Esophagus squamous epithelium (tissue), 4 donors: ENCODE results near the gene CIDEB.

Experiments
- CTCF ChIP-seq, 6 experiments: fragments of 450-650 bp in 4 of 6; fragments of 200-600 bp in 2 of 6; sonication (generic) in 2 of 6; IDR thresholded peaks; one replicate each; pipeline ENCODE4 v1.5.1; 2016 to 2019; ENCODE audit warnings: antibody characterized with exemption in 6 of 6, mild to moderate bottlenecking in 4 of 6, moderate library complexity in 4 of 6
- POLR2A ChIP-seq, 4 donors: fragments of 450-650 bp; IDR thresholded peaks; one replicate each; pipeline ENCODE4 v1.6.1; 2017; ENCODE audit warnings: antibody characterized with exemption in 4 of 4, mild to moderate bottlenecking in 4 of 4, moderate library complexity in 3 of 4

- TF ChIP-seq CTCF (IDR thresholded peaks at IDR 0.05): no peak
- TF ChIP-seq POLR2A (IDR thresholded peaks at IDR 0.05): no peak
These were observed 48.3 kb downstream of the CIDEB start for GRCh38 chr14:24259282-24260025.
